SK-N-SH (cell line): Measurements from ENCODE around the gene HEXD. TPM values are rescaled to one million over a fixed set of nuclear protein-coding genes. Genes with fewer than 3 reads are reported as not detected.

Source experiments
- CTCF ChIA-PET: fragments of 300-600, 350-600 bp; formaldehyde crosslinking; extraction: SDS; loops from one replicate; lab custom pipeline; 2021; lab: Yijun Ruan, JAX
- POLR2A ChIA-PET: fragments of 350-600 bp; sonication (Branson Sonifier 250); formaldehyde crosslinking; extraction: SDS; loops from one replicate; lab custom pipeline; 2020; ENCODE audit warnings: antibody characterized with exemption, inconsistent platforms; lab: Yijun Ruan, JAX
- DNase-seq: peaks from one replicate; pipeline ENCODE4 v3.0.0; 2012
- H2AFZ ChIP-seq: fragments of 200-600 bp; sonication (generic); 2 replicates; pipeline ENCODE4 v1.8.1; 2016; ENCODE audit warnings: antibody characterized with exemption, mild to moderate bottlenecking, low read depth
- H3F3A ChIP-seq: fragments of 200-600 bp; sonication (generic); replicated peaks from 2 replicates; pipeline ENCODE3; 2016; ENCODE audit warnings: antibody characterized with exemption, mild to moderate bottlenecking; ENCODE audit not compliant: insufficient read depth
- H3K27ac ChIP-seq, 2 experiments: fragments of 200-500 bp in 1 of 2; fragments of 200-600 bp in 1 of 2; sonication (Bioruptor generic) in 1 of 2; sonication (generic), shearing (Covaris generic) in 1 of 2; 2 replicates each; pipeline versions ENCODE4 v1.5.1 to v1.6.1; 2014 to 2016; ENCODE audit warnings: low read depth in 2 of 2, inconsistent platforms in 1 of 2, low read length in 1 of 2, mild to moderate bottlenecking in 1 of 2, mixed read lengths in 1 of 2
- H3K27me3 ChIP-seq: fragments of 200-600 bp; sonication (generic), shearing (Covaris generic); 2 replicates; pipeline ENCODE4 v1.6.1; 2016; ENCODE audit warnings: mixed run types; ENCODE audit not compliant: insufficient read depth
- H3K36me3 ChIP-seq, 2 experiments: fragments of 200-500 bp in 1 of 2; fragments of 200-600 bp in 1 of 2; sonication (Bioruptor generic) in 1 of 2; sonication (generic) in 1 of 2; replicated peaks in 1 of 2; 2 replicates each; pipeline versions ENCODE3 to v1.5.1; 2014 to 2016; ENCODE audit warnings: low read length in 1 of 2, mild to moderate bottlenecking in 1 of 2; ENCODE audit not compliant: insufficient read depth in 2 of 2, control insufficient read depth in 1 of 2
- H3K4me1 ChIP-seq, 2 experiments: fragments of 200-500 bp in 1 of 2; fragments of 200-600 bp in 1 of 2; sonication (Bioruptor generic) in 1 of 2; sonication (generic), shearing (Covaris generic) in 1 of 2; 2 replicates each; pipeline versions ENCODE4 v1.5.1 to v1.6.1; 2014 to 2016; ENCODE audit warnings: low read depth in 1 of 2, low read length in 1 of 2, mixed run types in 1 of 2; ENCODE audit not compliant: insufficient read depth in 2 of 2, control insufficient read depth in 1 of 2
- H3K4me2 ChIP-seq: fragments of 200-600 bp; sonication (generic), shearing (Covaris generic); 2 replicates; pipeline ENCODE4 v1.6.1; 2017; ENCODE audit warnings: mixed run types
- H3K4me3 ChIP-seq, 2 experiments: fragments of 200-500 bp in 1 of 2; fragments of 200-600 bp in 1 of 2; sonication (Bioruptor generic) in 1 of 2; sonication (generic), shearing (Covaris generic) in 1 of 2; 2 replicates each; pipeline versions ENCODE4 v1.5.1 to v1.8.1; 2014 to 2016; ENCODE audit warnings: low read depth in 2 of 2, inconsistent platforms in 1 of 2, low read length in 1 of 2, mild to moderate bottlenecking in 1 of 2, mixed read lengths in 1 of 2, moderate library complexity in 1 of 2
- H3K79me2 ChIP-seq: fragments of 200-600 bp; sonication (generic); 2 replicates; pipeline ENCODE4 v1.8.1; 2017; ENCODE audit warnings: mild to moderate bottlenecking; ENCODE audit not compliant: insufficient read depth
- H3K9ac ChIP-seq: fragments of 200-600 bp; sonication (generic); 2 replicates; pipeline ENCODE4 v1.6.1; 2017; ENCODE audit warnings: mixed run types
- H3K9me2 ChIP-seq: fragments of 200-600 bp; sonication (generic); 2 replicates; pipeline ENCODE4 v1.6.1; 2017; ENCODE audit warnings: mixed run types
- H3K9me3 ChIP-seq: fragments of 200-600 bp; sonication (generic); 2 replicates; pipeline ENCODE4 v1.6.1; 2017; ENCODE audit warnings: mixed run types, mild to moderate bottlenecking, moderate library complexity
- H4K20me1 ChIP-seq: fragments of 200-600 bp; sonication (generic); 2 replicates; pipeline ENCODE4 v1.6.1; 2017; ENCODE audit warnings: mild to moderate bottlenecking, mixed run types; ENCODE audit not compliant: insufficient read depth
- CHD2 ChIP-seq: fragments of 150-350 bp; IDR thresholded peaks from 2 replicates; pipeline ENCODE4 v1.6.1; 2018; ENCODE audit warnings: low read length; ENCODE audit not compliant: partially characterized antibody
- CTCF ChIP-seq: fragments of 200-600 bp; sonication (generic); IDR thresholded peaks from 2 replicates; pipeline ENCODE4 v1.6.1; 2017; ENCODE audit warnings: antibody characterized with exemption, mild to moderate bottlenecking, moderate library complexity
- EP300 ChIP-seq, 2 experiments: IDR thresholded peaks; 2 replicates each; pipeline versions ENCODE4 v1.4.0 to v1.6.1; 2012; ENCODE audit warnings: borderline replicate concordance in 1 of 2, low read depth in 1 of 2, low read length in 1 of 2
- EZH2phosphoT487 ChIP-seq: fragments of 200-600 bp; sonication (generic); IDR thresholded peaks from 2 replicates; pipeline ENCODE4 v1.6.1; 2017; ENCODE audit warnings: low read depth, mixed run types, mild to moderate bottlenecking, antibody characterized with exemption, moderate library complexity, borderline replicate concordance
- FOXM1 ChIP-seq: IDR thresholded peaks from 2 replicates; pipeline ENCODE4 v1.4.0; 2012; ENCODE audit warnings: low read depth, mild to moderate bottlenecking
- IRF3 ChIP-seq: fragments of 150-350 bp; IDR thresholded peaks from 2 replicates; pipeline ENCODE4 v1.6.1; 2016; ENCODE audit warnings: mild to moderate bottlenecking, low read depth, low read length
- JUND ChIP-seq: IDR thresholded peaks from 2 replicates; pipeline ENCODE4 v1.4.0; 2012
- MAX ChIP-seq: IDR thresholded peaks from 2 replicates; pipeline ENCODE4 v1.4.0; 2012; ENCODE audit warnings: low read depth
- MXI1 ChIP-seq: IDR thresholded peaks from 2 replicates; pipeline ENCODE4 v1.6.1; 2012; ENCODE audit warnings: mild to moderate bottlenecking, low read depth, low read length, improper control_type of control experiment
- PBX3 ChIP-seq: IDR thresholded peaks from 2 replicates; pipeline ENCODE4; 2012
- POLR2AphosphoS5 ChIP-seq: IDR thresholded peaks from 2 replicates; pipeline ENCODE4 v1.6.1; 2012; ENCODE audit warnings: low read depth, low read length
- RAD21 ChIP-seq: IDR thresholded peaks from 2 replicates; pipeline ENCODE4 v1.6.1; 2012; ENCODE audit warnings: mild to moderate bottlenecking, low read length
- RCOR1 ChIP-seq: fragments of 150-350 bp; IDR thresholded peaks from 2 replicates; pipeline ENCODE4 v1.6.1; 2017; ENCODE audit warnings: antibody characterized with exemption, low read length
- REST ChIP-seq: IDR thresholded peaks from 2 replicates; pipeline ENCODE4 v1.6.1; 2012; ENCODE audit warnings: mild to moderate bottlenecking, low read depth, low read length, moderate library complexity
- RFX5 ChIP-seq: IDR thresholded peaks from 2 replicates; pipeline ENCODE4 v1.6.1; 2012; ENCODE audit warnings: mild to moderate bottlenecking, improper control_type of control experiment, low read length
- SIN3A ChIP-seq: IDR thresholded peaks from 2 replicates; pipeline ENCODE4 v1.6.1; 2012; ENCODE audit warnings: low read depth, mild to moderate bottlenecking, low read length, moderate library complexity, borderline replicate concordance
- SMC3 ChIP-seq: IDR thresholded peaks from 2 replicates; pipeline ENCODE4 v1.6.1; 2012; ENCODE audit warnings: low read depth, low read length, improper control_type of control experiment
- TCF12 ChIP-seq: IDR thresholded peaks from 2 replicates; pipeline ENCODE4 v1.4.0; 2012
- TEAD4 ChIP-seq: IDR thresholded peaks from 2 replicates; pipeline ENCODE4 v1.4.0; 2012; ENCODE audit warnings: mild to moderate bottlenecking, borderline replicate concordance; ENCODE audit not compliant: insufficient read depth
- USF2 ChIP-seq: fragments of 150-350 bp; IDR thresholded peaks from 2 replicates; pipeline ENCODE4 v1.6.1; 2017; ENCODE audit warnings: antibody characterized with exemption, low read length, low read depth, borderline replicate concordance
- WGBS: methylation state at CpG from one replicate; pipeline ENCODE4 v1.1.6; 2017; ENCODE audit warnings: low lambda C conversion rate; 5-methylcytosine and 5-hydroxymethylcytosine counted together
- polyA plus RNA-seq, 3 experiments: library from polyadenylated mRNA; depleted of rRNA; stranded (reverse); fragments of >200 nt; gene quantifications; 2 replicates each; pipeline ENCODE4 v1.2.3, GENCODE V29; 2012

Gene HEXD
- polyA plus RNA-seq, 1 of the 3 experiments (the other 2 are of a cell fraction): 38.8 TPM

- TF ChIP-seq RFX5: peak; percentile 62; the same call in 1 of the 2 replicates
- TF ChIP-seq EZH2phosphoT487: no peak
- TF ChIP-seq TCF12: no peak
- peak; percentile 32; the same call in 1 of the 2 replicates for TF ChIP-seq RCOR1
- peak; percentile 99 for TF ChIP-seq CTCF
- TF ChIP-seq SMC3: peak; percentile 94
- no peak for TF ChIP-seq USF2
- peak; percentile 98 for TF ChIP-seq REST
- TF ChIP-seq CHD2: peak; percentile 24
- TF ChIP-seq MXI1: 0 out of 2 replicates have a peak, but pooled peaks have one; percentile 54
- TF ChIP-seq IRF3: no peak
- TF ChIP-seq EP300 (IDR thresholded peaks at IDR 0.05; ENCODE audit: borderline replicate concordance in 1 of 2, low read depth in 1 of 2, low read length in 1 of 2): 0 out of 4 replicates have a peak, but pooled peaks of 1 of the 2 experiments have one; percentile 13
- peak; percentile 50; the same call in 1 of the 2 replicates for TF ChIP-seq SIN3A
- TF ChIP-seq PBX3: no peak
- TF ChIP-seq TEAD4: no peak
- no peak for TF ChIP-seq POLR2AphosphoS5
- no peak for TF ChIP-seq JUND
- 0 out of 2 replicates have a peak, but pooled peaks have one; percentile 43 for TF ChIP-seq MAX
- peak; percentile 96 for TF ChIP-seq RAD21
- TF ChIP-seq FOXM1: no peak
Observed at GRCh38 chr17:82414548-82415281, 3.4 kb upstream of the HEXD start.

More at GRCh38 chr17:82414548-82415281, 3.4 kb upstream of the HEXD start:
- H3K4me2 ChIP-seq: no peak overlapping the region
- ChIA-PET CTCF (interaction anchor here (0.6 to 11.3 kb wide), 30 partner anchors 8 to 179 kb away, joined by 3 to 124 read pairs (median 4); partner anchors contain the start of genes CD7, SECTM1 and TEX19), POLR2A (no interaction called here)
- H3K79me2 ChIP-seq: peaks cover 19% of the 10 kb centered on the region
- peak; percentile 90 for DNase-seq
- no peak overlapping the region for H3K9ac ChIP-seq
- peaks cover 0 to 3% of the 10 kb centered on the region in 2 experiments for H3K36me3 ChIP-seq
- H4K20me1 ChIP-seq: peaks cover 60% of the 10 kb centered on the region
- peaks cover 8% of the 10 kb centered on the region for H3F3A ChIP-seq
- peaks cover 0 to 13% of the 10 kb centered on the region in 2 experiments; a peak in 2 of 4 replicates for H3K4me1 ChIP-seq
- 50% methylated on average over 33 of the region's 38 CpGs for WGBS
- H3K27me3 ChIP-seq: no peaks in the 10 kb centered on the region
- H3K9me3 ChIP-seq: no peaks in the 10 kb centered on the region
- no peak overlapping the region for H3K27ac ChIP-seq
- no peaks in the 10 kb centered on the region for H3K9me2 ChIP-seq
- peak overlapping the region in 1 of 2 experiments; percentile 20; a peak in 1 of 4 replicates for H3K4me3 ChIP-seq
- H2AFZ ChIP-seq: no peak overlapping the region
